Loucy (cell line): ENCODE measurements around the gene TNFAIP8.

Source experiments
- CTCF ChIP-seq: fragments of 200-600 bp; sonication (generic); conservative IDR thresholded peaks from 2 replicates; pipeline ENCODE4 v1.5.1; 2014; ENCODE audit warnings: mild to moderate bottlenecking, antibody characterized with exemption, low read length
- EZH2phosphoT487 ChIP-seq: fragments of 200-600 bp; IDR thresholded peaks from 2 replicates; pipeline ENCODE4 v1.6.1; 2018; ENCODE audit warnings: antibody characterized with exemption, mild to moderate bottlenecking, moderate library complexity, borderline replicate concordance

GRCh38 chr5:119330367-119331183 lies 25.2 kb upstream of the TNFAIP8 start:
- no peak for TF ChIP-seq CTCF
- no peak for TF ChIP-seq EZH2phosphoT487
